HG03469 (cell line): ENCODE data around the gene HIRIP3.
"Not testable (repeated sequence)": the region's sequence is repeated elsewhere in the genome, so short reads cannot be mapped to it uniquely, and the experiment has no call there.

ENCODE experiments used
- ATAC-seq: cut with Tn5 transposase; IDR thresholded peaks from one replicate; pipeline ENCODE4 v1.9.1; 2021; ENCODE audit warnings: mild to moderate bottlenecking, moderate library complexity, moderate number of reproducible peaks; ENCODE audit not compliant: unreplicated experiment

HIRIP3 gene

GRCh38 chr16:30017277-30017656 is 21.9 kb upstream of the HIRIP3 start:
- ATAC-seq, result no peak

GRCh38 chr16:30016555-30017276 is 21.3 kb upstream of the HIRIP3 start:
- no peak for ATAC-seq

GRCh38 chr16:30015450-30015849 is 20.0 kb upstream of the HIRIP3 start:
- ATAC-seq, result not testable (repeated sequence)

DNA sequence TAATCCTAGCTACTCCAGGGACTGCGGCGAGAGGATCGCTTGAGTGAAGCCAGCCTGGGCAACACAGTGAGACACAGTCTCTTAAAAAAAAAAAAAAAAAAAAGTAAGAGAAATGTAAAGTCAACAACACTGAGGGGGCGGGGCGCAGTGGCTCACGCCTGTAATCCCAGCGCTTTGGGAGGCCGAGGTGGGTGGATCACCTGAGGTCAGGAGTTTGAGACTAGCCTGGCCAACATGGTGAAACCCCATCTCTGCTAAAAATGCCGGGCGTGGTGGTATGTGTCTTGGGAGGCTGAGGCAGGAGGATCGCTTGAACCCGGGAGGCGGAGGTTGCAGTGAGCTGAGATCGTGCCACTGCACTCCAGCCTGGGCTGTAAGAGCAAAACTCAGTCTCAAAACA is 17.2 kb upstream of the HIRIP3 start:
- not testable (repeated sequence) for ATAC-seq

DNA sequence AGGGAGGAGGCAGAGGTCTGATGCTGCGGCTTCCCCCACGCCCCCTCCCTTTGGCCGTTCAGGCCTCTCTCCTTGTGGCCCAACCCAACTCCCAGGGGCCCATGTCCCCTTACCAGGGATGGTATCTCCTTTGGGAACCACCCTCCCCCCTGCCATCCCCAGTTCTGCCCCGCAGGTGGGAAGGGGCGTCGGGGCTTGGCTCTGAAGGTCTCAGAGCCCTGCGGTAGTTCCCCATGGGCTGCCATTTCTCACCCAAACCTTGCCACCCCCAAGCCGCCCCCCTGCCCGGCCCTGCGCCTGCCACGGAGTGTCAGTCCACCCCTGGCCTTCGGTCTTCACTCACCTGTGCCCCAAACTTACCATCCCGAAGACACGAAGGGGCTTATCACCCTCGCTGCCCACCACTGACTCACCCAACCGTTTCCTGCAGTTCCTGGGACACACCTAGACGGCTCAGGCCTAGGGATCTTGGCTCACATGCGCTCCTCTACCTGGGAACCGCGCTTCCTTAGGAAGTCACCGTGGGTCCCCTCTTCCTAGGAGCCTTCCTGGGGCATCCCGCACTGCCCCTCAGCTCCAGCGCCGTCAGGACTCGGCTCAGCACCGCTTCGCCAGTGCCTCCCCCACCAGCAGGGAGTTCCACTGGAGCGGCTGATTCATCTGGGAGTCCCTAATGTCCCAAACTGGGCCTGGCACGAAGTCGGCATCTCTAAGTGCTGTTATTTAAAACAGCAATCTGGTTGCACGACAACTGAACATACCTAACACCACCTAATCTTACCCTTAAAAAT is 16.5 kb upstream of the HIRIP3 start:
- no peak for ATAC-seq

- ATAC-seq, result no peak
Measured at GRCh38 chr16:30010844-30011713, 15.7 kb upstream of the HIRIP3 start, which contains the start of gene DOC2A. TSS of gene DOC2A (minus strand) at chr16:30011027. CDS start at chr16:30010222, 805 bp downstream.

- no peak for ATAC-seq
Measured at GRCh38 chr16:30009990-30010843, 14.8 kb upstream of the HIRIP3 start.

GRCh38 chr16:30009085-30009862 is 13.9 kb upstream of the HIRIP3 start:
- no peak for ATAC-seq

DNA sequence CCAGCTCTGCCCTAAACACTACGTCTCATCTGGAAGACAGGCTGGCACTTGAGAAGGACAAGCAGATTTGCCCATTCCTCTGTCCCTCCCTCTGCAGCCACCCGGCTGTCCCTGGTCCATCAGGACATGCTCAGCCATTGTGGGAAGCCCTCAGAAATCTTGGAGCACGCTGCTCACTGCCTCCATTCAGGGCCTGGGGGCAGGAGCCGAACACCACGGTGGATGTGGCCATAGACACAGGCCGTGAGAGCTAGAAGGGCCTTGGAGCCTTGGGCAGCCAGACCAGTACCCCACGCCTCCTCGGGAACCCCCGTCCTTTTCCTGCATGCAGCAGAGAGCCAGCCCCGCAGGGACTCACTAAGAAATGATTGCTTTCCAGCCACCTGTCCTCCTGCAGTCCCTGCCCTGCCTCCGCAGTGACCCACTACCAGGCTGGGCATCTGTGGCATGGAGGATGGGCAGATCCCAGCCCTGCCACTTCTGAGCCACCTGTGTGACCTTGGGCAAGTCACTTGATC is 12.0 kb upstream of the HIRIP3 start:
- ATAC-seq, result no peak

DNA sequence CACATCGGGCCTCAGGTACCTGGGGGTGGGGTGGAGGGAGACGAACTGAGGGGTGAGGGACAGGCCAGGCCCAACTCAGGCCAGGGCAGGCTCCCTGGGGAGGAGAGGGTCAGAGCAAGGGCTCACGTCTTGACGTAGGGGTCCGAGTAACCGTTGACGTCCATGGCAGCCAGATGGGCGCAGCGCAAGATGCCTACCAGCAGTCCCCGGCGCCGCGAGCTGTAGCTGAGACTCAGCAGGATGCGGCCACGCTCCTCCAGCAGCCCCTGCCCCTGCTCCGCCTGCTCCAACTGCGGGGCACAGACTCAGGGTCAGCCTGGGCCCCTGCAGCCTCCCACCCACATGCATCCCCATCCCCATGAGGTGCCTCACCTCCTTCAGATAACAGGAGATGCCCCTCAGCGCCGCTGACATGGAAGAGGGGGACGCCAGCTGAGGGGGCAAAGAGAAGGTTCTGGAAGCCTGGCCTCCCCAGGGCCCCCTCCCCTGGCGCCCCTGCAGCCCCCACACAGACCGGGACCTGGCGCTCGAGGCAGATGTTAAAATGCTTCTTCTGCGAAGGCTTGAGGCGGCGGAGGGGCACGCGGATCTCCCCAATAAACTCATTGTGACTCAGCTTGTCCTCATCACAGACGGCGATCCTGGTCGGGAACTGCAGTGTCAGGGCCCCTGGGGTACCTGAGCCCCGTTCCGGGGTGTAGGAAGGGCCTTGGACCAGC is 11.4 kb upstream of the HIRIP3 start:
- ATAC-seq, result no peak

- no peak for ATAC-seq
Measured at GRCh38 chr16:30006095-30006473, 10.7 kb upstream of the HIRIP3 start.

DNA sequence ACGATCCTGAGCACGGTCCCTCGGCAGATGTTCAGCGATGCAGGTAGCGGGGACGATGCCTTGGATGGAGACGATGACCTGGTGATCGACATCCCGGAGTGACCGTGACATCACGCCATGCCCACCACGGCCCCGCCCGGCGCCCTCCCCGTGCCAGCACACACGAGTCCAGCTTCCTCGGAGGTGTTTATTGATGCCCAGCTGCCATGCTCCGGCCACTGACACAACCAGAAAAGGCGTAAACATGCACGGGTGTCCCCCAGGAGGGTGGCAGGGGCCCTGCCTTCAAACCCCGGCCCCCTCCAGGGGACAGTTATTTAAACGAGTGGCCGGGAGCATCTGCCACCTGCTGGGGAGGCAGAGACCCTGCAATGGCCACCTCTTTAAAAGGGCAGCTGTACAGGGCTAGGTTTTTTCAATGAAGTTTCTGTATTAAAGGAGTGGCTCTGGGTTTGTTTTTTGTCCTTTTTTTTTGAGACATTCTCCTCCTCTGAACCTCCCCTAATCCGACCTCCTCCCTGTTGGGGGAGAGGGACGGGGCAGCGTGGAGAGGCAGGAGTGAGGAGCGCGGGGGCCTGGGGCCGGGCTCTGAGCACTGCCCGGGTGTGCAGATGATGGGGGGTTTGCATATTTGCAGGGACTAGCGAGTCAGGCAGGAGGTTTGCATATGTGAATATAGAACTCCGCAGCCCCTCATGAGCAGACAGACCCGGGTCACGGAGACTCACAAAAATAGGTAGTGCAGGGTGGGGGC is 10.1 kb upstream of the HIRIP3 start:
- ATAC-seq, result no peak

DNA sequence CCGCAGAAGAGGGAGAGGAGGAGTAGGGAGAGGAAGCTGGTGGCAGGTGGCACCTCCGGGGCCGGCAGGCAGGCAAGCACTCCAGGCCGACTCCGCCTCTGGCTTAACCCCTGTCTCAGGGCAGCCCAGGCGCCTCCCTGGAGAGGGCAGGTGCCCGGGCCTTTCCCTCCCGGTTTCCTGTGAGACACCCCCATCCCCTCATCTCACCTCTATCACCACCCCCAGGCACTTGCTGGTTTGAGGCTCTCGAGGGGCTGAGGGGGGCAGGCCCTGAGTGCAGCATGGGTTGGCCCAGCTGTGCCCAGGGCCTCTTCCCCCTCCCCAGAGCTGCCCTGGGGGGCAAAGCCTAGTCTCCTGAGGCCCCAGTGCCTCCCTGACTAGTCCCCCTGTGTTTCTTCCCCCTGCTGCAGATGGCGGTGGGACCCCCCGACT is 9.4 kb upstream of the HIRIP3 start:
- no peak for ATAC-seq

- no peak for ATAC-seq
Measured at GRCh38 chr16:30004424-30004776, 9.0 kb upstream of the HIRIP3 start.

GRCh38 chr16:30003670-30004423 is 8.4 kb upstream of the HIRIP3 start:
- no peak for ATAC-seq

GRCh38 chr16:30002614-30003346 is 7.4 kb upstream of the HIRIP3 start:
- ATAC-seq, result no peak
